KOPT-K1 (cell line): Measurements from ENCODE around the gene RORB.

Source experiments
- H3K27ac ChIP-seq: fragments of 200-600 bp; sonication (generic); 2 replicates; pipeline ENCODE4 v1.5.1; 2016; ENCODE audit warnings: antibody characterized with exemption, mild to moderate bottlenecking, low read depth, low read length; ENCODE audit not compliant: poor library complexity, severe bottlenecking
- H3K36me3 ChIP-seq: fragments of 200-600 bp; sonication (generic); 2 replicates; pipeline ENCODE4 v1.5.1; 2017; ENCODE audit warnings: antibody characterized with exemption, mild to moderate bottlenecking, low read length, moderate library complexity; ENCODE audit not compliant: insufficient read depth
- H3K9me3 ChIP-seq: fragments of 200-600 bp; sonication (generic); 2 replicates; pipeline ENCODE4 v1.5.1; 2017; ENCODE audit warnings: antibody characterized with exemption, low read length, mild to moderate bottlenecking; ENCODE audit not compliant: insufficient read depth, poor library complexity, severe bottlenecking

The RORB gene

DNA sequence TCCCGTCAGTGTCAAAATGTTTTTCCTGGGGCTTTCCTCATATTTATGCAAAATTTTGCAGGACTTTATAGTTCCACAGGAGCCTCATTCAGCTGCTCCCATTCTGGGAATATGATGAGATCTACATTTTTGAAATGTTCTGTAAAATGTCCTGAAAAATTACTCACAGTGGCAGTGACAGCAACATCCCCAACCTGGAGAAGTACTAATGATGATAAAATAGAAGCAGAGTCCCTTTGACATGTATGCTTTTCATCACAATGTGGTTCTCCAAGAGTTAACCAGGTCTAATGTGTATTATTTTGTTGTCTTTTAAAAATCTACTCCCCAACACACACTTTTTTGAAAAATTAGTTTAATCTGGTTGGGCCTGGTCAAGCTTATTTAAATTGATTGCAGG is 36.1 kb downstream of the RORB start:
- no peak overlapping the region for H3K27ac ChIP-seq
- no peaks in the 10 kb centered on the region for H3K9me3 ChIP-seq
- H3K36me3 ChIP-seq, result no peaks in the 10 kb centered on the region

GRCh38 chr9:74534841-74535240 is 37.7 kb downstream of the RORB start:
- Histone ChIP-seq H3K27ac (no peak overlapping the region), H3K36me3 (no peaks in the 10 kb centered on the region)

GRCh38 chr9:74543145-74543544 is 46.0 kb downstream of the RORB start:
- Histone ChIP-seq H3K36me3 (no peaks in the 10 kb centered on the region), H3K27ac (no peak overlapping the region), H3K9me3 (no peaks in the 10 kb centered on the region)

More at GRCh38 chr9:74534841-74535240, 37.7 kb downstream of the RORB start:
- H3K9me3 ChIP-seq, result no peaks in the 10 kb centered on the region

DNA sequence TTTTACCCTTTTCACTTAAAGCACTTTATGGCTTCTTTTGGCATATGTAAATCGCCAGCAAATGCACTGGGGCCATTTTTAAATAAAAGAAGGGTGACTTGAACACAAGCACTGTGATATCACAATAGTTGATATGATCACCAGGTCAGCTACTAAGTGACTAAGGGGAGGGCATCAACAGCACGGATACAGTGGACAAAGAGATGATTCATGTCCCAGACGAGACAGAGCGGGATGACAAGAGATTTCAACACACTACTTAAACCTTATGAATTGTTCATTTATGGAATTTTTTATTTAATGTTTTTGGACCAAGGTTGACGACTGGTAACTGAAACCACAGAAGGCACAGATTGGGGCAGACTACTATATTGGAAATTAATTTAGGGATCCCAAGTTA is 54.1 kb downstream of the RORB start:
- no peak overlapping the region for H3K27ac ChIP-seq
- H3K36me3 ChIP-seq, result no peaks in the 10 kb centered on the region
- no peaks in the 10 kb centered on the region for H3K9me3 ChIP-seq

GRCh38 chr9:74554751-74555419 is 57.8 kb downstream of the RORB start:
- no peaks in the 10 kb centered on the region for H3K9me3 ChIP-seq
- no peaks in the 10 kb centered on the region for H3K36me3 ChIP-seq
- H3K27ac ChIP-seq, result no peak overlapping the region

DNA sequence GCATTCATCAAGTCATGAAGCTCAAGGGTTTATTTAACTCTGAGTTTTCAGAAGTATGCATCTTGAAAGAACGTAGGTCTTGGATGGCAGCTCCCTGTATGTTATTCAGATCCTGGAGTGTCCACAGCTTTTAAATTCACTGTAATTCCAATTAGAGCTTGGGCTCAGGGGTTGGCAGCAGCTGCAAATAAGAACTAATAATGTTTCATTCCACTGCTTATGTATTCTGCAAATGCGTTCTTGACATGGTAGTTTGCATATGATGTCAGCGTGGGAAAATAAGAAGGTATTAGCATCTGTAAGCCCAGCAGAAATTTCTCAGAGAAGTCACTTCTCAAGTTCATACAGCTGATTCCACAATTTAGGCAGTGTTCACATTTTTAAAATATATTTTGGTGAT is 58.4 kb downstream of the RORB start:
- no peaks in the 10 kb centered on the region for H3K9me3 ChIP-seq
- H3K27ac ChIP-seq, result no peak overlapping the region
- no peaks in the 10 kb centered on the region for H3K36me3 ChIP-seq

DNA sequence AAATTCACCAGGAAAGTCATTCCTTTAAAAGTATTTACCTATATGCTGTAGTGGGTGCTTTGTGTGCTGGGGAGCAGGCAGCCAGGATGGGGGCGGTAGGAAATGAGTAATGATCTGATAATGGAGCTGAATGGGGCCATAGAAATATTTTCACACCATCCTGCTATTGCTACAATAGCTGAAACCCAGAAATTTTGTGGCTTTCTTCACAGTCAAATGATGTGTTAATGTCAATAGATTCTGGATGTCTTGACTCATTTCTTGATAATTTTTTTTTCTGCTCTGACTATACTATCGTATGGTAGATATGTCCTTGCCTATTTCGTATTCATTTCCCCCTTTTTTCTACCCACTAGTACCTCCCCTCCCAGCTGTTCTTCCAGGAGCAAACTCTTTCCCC is 59.5 kb downstream of the RORB start:
- Histone ChIP-seq H3K36me3 (no peaks in the 10 kb centered on the region), H3K27ac (no peak overlapping the region), H3K9me3 (no peaks in the 10 kb centered on the region)

GRCh38 chr9:74557571-74557970 is 60.4 kb downstream of the RORB start:
- Histone ChIP-seq H3K27ac (no peak overlapping the region), H3K9me3 (no peaks in the 10 kb centered on the region), H3K36me3 (no peaks in the 10 kb centered on the region)

DNA sequence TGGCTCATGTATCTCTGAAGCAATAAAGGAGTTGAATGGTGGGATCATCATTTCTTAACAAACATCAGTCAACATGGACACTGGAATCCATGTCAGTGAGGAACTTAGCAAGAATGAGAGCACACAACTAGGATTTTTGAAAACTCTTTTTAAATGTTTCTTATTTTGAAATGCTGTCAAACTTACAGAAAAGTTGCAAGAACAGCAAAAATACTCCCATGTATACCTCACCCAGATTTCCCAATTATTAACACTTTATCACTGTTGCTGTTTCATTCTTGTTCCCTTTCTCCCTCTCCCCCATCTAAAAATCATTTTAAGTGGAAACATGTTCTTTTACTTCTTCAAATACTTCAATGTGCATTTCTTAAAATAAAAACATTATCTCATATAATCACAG is 65.5 kb downstream of the RORB start:
- no peaks in the 10 kb centered on the region for H3K9me3 ChIP-seq
- no peaks in the 10 kb centered on the region for H3K36me3 ChIP-seq
- no peak overlapping the region for H3K27ac ChIP-seq

DNA sequence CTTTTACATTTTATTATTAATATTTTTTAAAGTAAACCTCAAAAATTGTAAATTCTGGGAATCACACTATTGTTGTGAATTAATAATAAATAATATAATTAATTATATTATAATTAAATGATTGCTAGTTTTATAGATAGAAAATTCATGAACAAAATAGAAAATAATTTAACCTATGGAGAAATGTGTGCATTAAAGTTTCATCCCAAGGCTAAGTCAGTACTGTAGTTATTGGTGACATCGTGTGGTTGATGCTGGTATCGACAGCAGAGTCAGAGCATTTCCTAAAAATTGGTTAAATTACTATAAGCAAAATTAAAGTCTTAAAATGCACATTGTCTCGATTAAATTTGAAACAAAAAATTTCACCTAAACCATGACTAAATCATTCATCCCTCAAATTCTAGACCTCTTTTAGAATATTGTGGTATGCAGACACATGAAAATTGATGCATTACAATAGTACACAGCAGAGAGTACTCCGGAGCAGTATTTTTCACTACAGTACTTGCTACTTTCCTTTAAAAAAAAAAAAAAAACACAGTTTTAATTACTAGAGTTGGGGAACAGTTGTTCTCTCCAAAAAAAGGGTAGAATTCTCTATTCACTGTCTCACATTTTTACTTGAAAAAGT is 73.9 kb downstream of the RORB start:
- Histone ChIP-seq H3K36me3 (no peaks in the 10 kb centered on the region), H3K9me3 (no peaks in the 10 kb centered on the region), H3K27ac (no peak overlapping the region)

DNA sequence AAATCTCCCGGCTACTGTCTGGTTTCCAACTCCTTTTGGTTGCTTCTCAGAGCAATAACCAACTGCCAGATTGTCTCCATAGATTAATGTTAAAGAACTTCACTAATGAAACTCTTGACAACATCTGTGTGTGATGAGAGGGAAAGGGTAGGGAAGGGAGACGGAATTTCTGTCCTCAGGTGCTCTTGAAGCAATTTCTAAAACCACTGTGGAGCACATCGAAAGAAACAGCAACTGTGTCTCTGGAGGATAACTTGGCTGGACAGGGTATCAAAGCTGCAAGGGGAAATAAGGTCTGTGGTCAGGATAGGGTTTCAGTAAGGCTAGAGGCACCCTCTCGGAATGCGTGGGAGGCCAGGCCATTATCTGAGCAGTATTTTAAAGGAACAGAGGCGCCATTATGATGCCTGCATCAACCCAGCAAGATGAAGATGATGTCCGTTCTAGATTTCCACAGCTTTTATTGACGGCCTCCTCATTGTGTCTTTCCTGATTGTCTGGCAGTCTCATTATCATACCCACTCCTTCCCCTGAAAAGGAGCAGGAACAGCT is 76.6 kb downstream of the RORB start:
- H3K36me3 ChIP-seq, result no peaks in the 10 kb centered on the region
- no peak overlapping the region for H3K27ac ChIP-seq
- H3K9me3 ChIP-seq, result no peaks in the 10 kb centered on the region

- Histone ChIP-seq H3K27ac (no peak overlapping the region), H3K36me3 (no peaks in the 10 kb centered on the region), H3K9me3 (no peaks in the 10 kb centered on the region)
These were observed 79.0 kb downstream of the RORB start for GRCh38 chr9:74576176-74576575.

- H3K36me3 ChIP-seq, result no peaks in the 10 kb centered on the region
- no peaks in the 10 kb centered on the region for H3K9me3 ChIP-seq
- H3K27ac ChIP-seq, result no peak overlapping the region
These were observed 80.8 kb downstream of the RORB start for GRCh38 chr9:74577956-74578355.

DNA sequence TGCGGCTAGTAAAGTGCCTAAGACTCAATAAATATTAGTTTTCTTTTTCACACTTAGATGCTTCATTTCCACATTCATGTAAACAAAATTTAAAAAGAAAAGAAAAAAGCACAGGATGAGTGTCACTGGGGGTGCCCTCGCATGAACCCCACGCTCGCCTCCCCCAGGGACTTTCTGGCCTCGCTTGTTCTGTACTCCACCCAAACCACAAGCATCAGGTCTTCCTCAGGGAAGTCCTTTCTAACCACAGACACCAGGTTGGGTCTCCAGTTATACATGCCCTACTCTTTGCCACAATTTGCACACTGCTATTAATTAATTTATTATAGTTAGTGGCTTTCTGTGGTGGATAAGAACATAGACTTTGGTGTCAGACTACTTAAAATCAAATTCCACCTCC is 92.4 kb downstream of the RORB start:
- no peak overlapping the region for H3K27ac ChIP-seq
- H3K36me3 ChIP-seq, result no peaks in the 10 kb centered on the region

DNA sequence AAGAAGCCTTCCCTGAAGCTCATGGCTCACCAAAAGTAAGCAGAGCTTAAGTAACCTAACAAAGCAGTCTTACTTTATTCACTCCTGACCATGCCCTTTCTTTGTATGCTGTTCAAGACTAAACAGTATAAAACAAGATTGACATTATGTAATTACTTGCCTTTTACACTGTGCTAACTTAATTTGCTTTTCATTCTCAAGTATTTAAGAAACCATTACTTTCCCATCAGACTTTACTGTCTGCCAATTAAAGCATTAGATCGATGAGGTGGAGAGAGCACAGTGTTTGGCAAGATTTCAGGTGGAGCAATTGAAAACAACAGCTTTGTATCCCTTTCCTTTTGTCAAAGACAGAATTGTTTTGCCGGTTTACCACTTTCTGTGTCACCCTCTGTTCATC is 98.2 kb downstream of the RORB start:
- H3K9me3 ChIP-seq, result no peaks in the 10 kb centered on the region
- H3K27ac ChIP-seq, result no peak overlapping the region
- H3K36me3 ChIP-seq, result no peaks in the 10 kb centered on the region

More for the DNA sequence above, 92.4 kb downstream of the RORB start:
- H3K9me3 ChIP-seq, result no peaks in the 10 kb centered on the region

GRCh38 chr9:74598874-74599273 is 101.7 kb downstream of the RORB start:
- H3K36me3 ChIP-seq, result no peaks in the 10 kb centered on the region
- no peak overlapping the region for H3K27ac ChIP-seq
- no peaks in the 10 kb centered on the region for H3K9me3 ChIP-seq
